Tibial nerve (tissue), 4 donors: Measurements from ENCODE around the gene DLGAP1. TPM values are rescaled to one million over a fixed set of nuclear protein-coding genes. Genes with fewer than 3 reads are reported as not detected.

Experiments used
- DNase-seq, 2 donors: peaks; one replicate each; pipeline ENCODE4 v3.0.0-alpha.2; 2019; ENCODE audit warnings: low spot score in 2 of 2
- H3K27ac ChIP-seq, 4 donors: fragments of 200-600 bp; sonication (generic) in 3 of 4; one replicate each; pipeline ENCODE4 v1.5.1; 2017 to 2019; ENCODE audit warnings: mild to moderate bottlenecking in 1 of 4
- H3K27me3 ChIP-seq, 2 donors: fragments of 200-600 bp; sonication (generic) in 1 of 2; one replicate each; pipeline versions ENCODE4 v1.5.1 to v1.6.0; 2017 to 2019
- H3K36me3 ChIP-seq, 3 donors: fragments of 200-600 bp; sonication (generic); one replicate each; pipeline ENCODE4 v1.5.1; 2018 to 2019
- H3K4me1 ChIP-seq, 4 donors: fragments of 200-600 bp; sonication (generic) in 3 of 4; one replicate each; pipeline ENCODE4 v1.5.1; 2017 to 2019
- H3K4me3 ChIP-seq, 4 donors: fragments of 200-600 bp; sonication (generic) in 3 of 4; one replicate each; pipeline ENCODE4 v1.5.1; 2017 to 2019; ENCODE audit warnings: mild to moderate bottlenecking in 1 of 4, moderate library complexity in 1 of 4
- H3K9me3 ChIP-seq, 4 donors: fragments of 200-600 bp; sonication (generic) in 3 of 4; one replicate each; pipeline ENCODE4 v1.5.1; 2017 to 2019
- EP300 ChIP-seq, 2 donors: sonication (generic); formaldehyde crosslinking; IDR thresholded peaks; one replicate each; pipeline ENCODE4 v1.6.1; 2017; ENCODE audit warnings: antibody characterized with exemption in 2 of 2, mild to moderate bottlenecking in 1 of 2
- POLR2A ChIP-seq, 2 donors: fragments of 450-650 bp; IDR thresholded peaks; one replicate each; pipeline ENCODE4 v1.6.1; 2017; ENCODE audit warnings: antibody characterized with exemption in 2 of 2, mild to moderate bottlenecking in 2 of 2, moderate library complexity in 2 of 2
- WGBS, 2 donors: methylation state at CpG; one replicate each; pipeline ENCODE4 v1.1.5; 2018; 5-methylcytosine and 5-hydroxymethylcytosine counted together
- total RNA-seq, 4 donors: library from RNA; depleted of rRNA; stranded (reverse); fragments of >200 nt; gene quantifications; one replicate each; pipeline ENCODE4 v1.1.0, GENCODE V29; 2016
- TF ChIP-seq, protein P1 (sequence below), 5 experiments: fragments of 200-600 bp in 3 of 5; fragments of 450-650 bp in 2 of 5; sonication (generic) in 3 of 5; IDR thresholded peaks; one replicate each; pipeline ENCODE4 v1.5.1; 2016 to 2019; ENCODE audit warnings: antibody characterized with exemption in 5 of 5, mild to moderate bottlenecking in 3 of 5, moderate library complexity in 2 of 5

DLGAP1 gene
- total RNA-seq, 4 donors from 2014 or later: 1.5 to 18.3 (median 2.5) TPM

DNA sequence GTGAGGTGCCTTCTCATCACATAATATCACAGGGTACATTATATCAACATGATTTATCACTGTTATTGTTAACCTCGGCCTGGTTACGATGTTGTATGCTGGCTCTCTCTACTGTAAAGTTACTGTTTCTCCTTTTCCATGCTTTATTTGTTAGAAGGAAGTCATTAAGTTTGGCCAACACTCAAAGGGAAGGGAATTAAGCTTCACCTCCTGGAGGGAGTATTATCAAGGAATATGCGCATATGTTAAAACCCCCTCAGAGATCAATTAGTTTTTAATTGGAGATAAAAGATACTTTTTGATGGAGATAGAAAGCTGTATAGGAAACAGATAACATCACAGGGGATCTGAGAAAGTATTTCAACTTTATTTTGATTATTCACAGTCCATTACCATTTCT, 221.6 kb downstream of the DLGAP1 start:
- Histone ChIP-seq H3K4me1 (no peaks in the 10 kb centered on the region), H3K27ac (no peak overlapping the region), H3K4me3 (no peak overlapping the region), H3K9me3 (peaks cover 0 to 12% (median 0%) of the 10 kb centered on the region in 4 donors), H3K36me3 (no peaks in the 10 kb centered on the region), H3K27me3 (no peaks in the 10 kb centered on the region)
- DNase-seq: no peak
- WGBS, 2 donors: 53 to 57% methylated on average over 3 of the region's 3 CpGs
- no peak for TF ChIP-seq EP300 (IDR thresholded peaks at IDR 0.05)
- TF ChIP-seq, protein P1, sequence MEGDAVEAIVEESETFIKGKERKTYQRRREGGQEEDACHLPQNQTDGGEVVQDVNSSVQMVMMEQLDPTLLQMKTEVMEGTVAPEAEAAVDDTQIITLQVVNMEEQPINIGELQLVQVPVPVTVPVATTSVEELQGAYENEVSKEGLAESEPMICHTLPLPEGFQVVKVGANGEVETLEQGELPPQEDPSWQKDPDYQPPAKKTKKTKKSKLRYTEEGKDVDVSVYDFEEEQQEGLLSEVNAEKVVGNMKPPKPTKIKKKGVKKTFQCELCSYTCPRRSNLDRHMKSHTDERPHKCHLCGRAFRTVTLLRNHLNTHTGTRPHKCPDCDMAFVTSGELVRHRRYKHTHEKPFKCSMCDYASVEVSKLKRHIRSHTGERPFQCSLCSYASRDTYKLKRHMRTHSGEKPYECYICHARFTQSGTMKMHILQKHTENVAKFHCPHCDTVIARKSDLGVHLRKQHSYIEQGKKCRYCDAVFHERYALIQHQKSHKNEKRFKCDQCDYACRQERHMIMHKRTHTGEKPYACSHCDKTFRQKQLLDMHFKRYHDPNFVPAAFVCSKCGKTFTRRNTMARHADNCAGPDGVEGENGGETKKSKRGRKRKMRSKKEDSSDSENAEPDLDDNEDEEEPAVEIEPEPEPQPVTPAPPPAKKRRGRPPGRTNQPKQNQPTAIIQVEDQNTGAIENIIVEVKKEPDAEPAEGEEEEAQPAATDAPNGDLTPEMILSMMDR (IDR thresholded peaks at IDR 0.05): no peak
- no peak for TF ChIP-seq POLR2A (IDR thresholded peaks at IDR 0.05)

- 26 to 52% methylated on average over 2 of the region's 2 CpGs for WGBS, 2 donors
- DNase-seq: no peak
- Histone ChIP-seq H3K9me3 (peaks cover 0 to 12% (median 0%) of the 10 kb centered on the region in 4 donors), H3K27me3 (no peaks in the 10 kb centered on the region), H3K36me3 (no peaks in the 10 kb centered on the region), H3K4me1 (no peaks in the 10 kb centered on the region), H3K27ac (no peak overlapping the region), H3K4me3 (no peak overlapping the region)
- TF ChIP-seq, protein P1 (IDR thresholded peaks at IDR 0.05): no peak
Measured at GRCh38 chr18:4232656-4233055, 222.5 kb downstream of the DLGAP1 start.

DNA sequence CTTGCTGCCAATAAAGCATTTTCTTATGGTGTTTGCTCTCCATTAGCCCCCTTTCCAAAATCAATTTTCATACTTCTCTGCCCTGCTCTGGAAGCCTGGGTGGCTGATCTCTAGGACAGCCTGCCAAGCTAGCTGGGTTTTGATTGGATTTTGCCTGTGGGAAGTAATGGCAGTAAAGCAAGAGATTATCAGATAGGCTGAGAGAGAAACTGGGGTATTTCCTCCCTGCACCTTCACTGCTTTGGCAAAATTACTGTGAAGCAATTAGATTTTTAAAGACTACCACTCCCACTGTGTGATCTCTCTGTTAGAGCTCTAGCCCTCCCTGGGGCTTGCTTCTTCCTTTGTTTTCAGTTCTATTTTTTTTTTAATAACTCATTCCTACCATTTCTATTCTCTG, 223.8 kb downstream of the DLGAP1 start:
- TF ChIP-seq POLR2A (IDR thresholded peaks at IDR 0.05) (no peak), EP300 (IDR thresholded peaks at IDR 0.05) (no peak)
- TF ChIP-seq, protein P1 (IDR thresholded peaks at IDR 0.05): no peak
- DNase-seq: no peak
- no peak overlapping the region for H3K4me3 ChIP-seq
- H3K36me3 ChIP-seq: no peaks in the 10 kb centered on the region
- H3K27me3 ChIP-seq: no peaks in the 10 kb centered on the region
- H3K4me1 ChIP-seq: no peaks in the 10 kb centered on the region
- H3K27ac ChIP-seq: no peak overlapping the region
- peaks cover 0 to 12% (median 0%) of the 10 kb centered on the region in 4 donors for H3K9me3 ChIP-seq

- no peak for DNase-seq
- H3K9me3 ChIP-seq: peaks cover 0 to 12% (median 0%) of the 10 kb centered on the region in 4 donors
- H3K27ac ChIP-seq: no peak overlapping the region
- H3K27me3 ChIP-seq: no peaks in the 10 kb centered on the region
- H3K4me3 ChIP-seq: no peak overlapping the region
- TF ChIP-seq, protein P1 (IDR thresholded peaks at IDR 0.05): no peak
- TF ChIP-seq POLR2A (IDR thresholded peaks at IDR 0.05) (no peak), EP300 (IDR thresholded peaks at IDR 0.05) (no peak)
- H3K36me3 ChIP-seq: no peaks in the 10 kb centered on the region
- no peaks in the 10 kb centered on the region for H3K4me1 ChIP-seq
- 68 to 71% methylated on average over 3 of the region's 3 CpGs for WGBS, 2 donors
Measured at GRCh38 chr18:4230450-4231168, 224.5 kb downstream of the DLGAP1 start.

GRCh38 chr18:4224031-4224704, 230.9 kb downstream of the DLGAP1 start:
- 91 to 92% methylated on average over 4 of the region's 4 CpGs for WGBS, 2 donors
- no peak for DNase-seq

More at GRCh38 chr18:4224031-4224704, 230.9 kb downstream of the DLGAP1 start:
- no peak overlapping the region for H3K4me3 ChIP-seq
- no peaks in the 10 kb centered on the region for H3K4me1 ChIP-seq
- TF ChIP-seq EP300 (IDR thresholded peaks at IDR 0.05) (no peak), POLR2A (IDR thresholded peaks at IDR 0.05) (no peak)
- TF ChIP-seq, protein P1 (IDR thresholded peaks at IDR 0.05): no peak
- peaks cover 0 to 4% (median 0%) of the 10 kb centered on the region in 4 donors for H3K9me3 ChIP-seq
- H3K27me3 ChIP-seq: no peaks in the 10 kb centered on the region
- no peak overlapping the region for H3K27ac ChIP-seq
- H3K36me3 ChIP-seq: no peaks in the 10 kb centered on the region
